ENCODE measurements around the gene TTC9B. TPM values are rescaled to one million over a fixed set of nuclear protein-coding genes. Genes with fewer than 3 reads are reported as not detected.
A peak's percentile ranks its signal among the peaks of the same experiment; 100 is the strongest.

Gene TTC9B
- total and polyA plus RNA-seq, 8 donors = 0.11 to 0.20 (median 0.15) TPM; not detected in 2

- Histone ChIP-seq H3K27me3 (no peaks in the 10 kb centered on the region), H3K4me3 (no peak overlapping the region), H3K27ac (no peak overlapping the region), H3K9me3 (no peaks in the 10 kb centered on the region), H3K36me3 (peaks cover 0 to 49% of the 10 kb centered on the region in 2 donors), H3K4me1 (peaks cover 0 to 2% of the 10 kb centered on the region in 2 donors)
- intact Hi-C loops (cut with DNase I) = no loop called here
- ATAC-seq (no peak), DNase-seq (peak in 1 of 4 donors; percentile 49)
- no peak for TF ChIP-seq CTCF (IDR thresholded peaks at IDR 0.05)
These were observed 31.6 kb upstream of the TTC9B start for GRCh38 chr19:40249781-40250180.

- Histone ChIP-seq H3K27ac (no peak overlapping the region), H3K36me3 (peaks cover 0 to 43% of the 10 kb centered on the region in 2 donors), H3K4me1 (peaks cover 0 to 2% of the 10 kb centered on the region in 2 donors), H3K9me3 (no peaks in the 10 kb centered on the region), H3K27me3 (no peaks in the 10 kb centered on the region), H3K4me3 (no peak overlapping the region)
- intact Hi-C loops (cut with DNase I) = no loop called here
- DNase-seq (peak in 1 of 4 donors; percentile 41), ATAC-seq (no peak)
- no peak for TF ChIP-seq CTCF (IDR thresholded peaks at IDR 0.05)
These were observed 31.0 kb upstream of the TTC9B start for GRCh38 chr19:40249201-40249600.

GRCh38 chr19:40247735-40248262 is 29.6 kb upstream of the TTC9B start:
- Histone ChIP-seq H3K27me3 (no peaks in the 10 kb centered on the region), H3K9me3 (no peaks in the 10 kb centered on the region), H3K4me1 (peaks cover 0 to 6% of the 10 kb centered on the region in 2 donors), H3K36me3 (peaks cover 0 to 35% of the 10 kb centered on the region in 2 donors), H3K4me3 (no peak overlapping the region), H3K27ac (no peak overlapping the region)
- ATAC-seq = no peak
- intact Hi-C loops (cut with DNase I) = no loop called here
- DNase-seq = peak in 1 of 4 donors; percentile 51
- TF ChIP-seq CTCF (IDR thresholded peaks at IDR 0.05) = no peak

- TF ChIP-seq CTCF (IDR thresholded peaks at IDR 0.05) = no peak
- H3K4me3 ChIP-seq = no peak overlapping the region
- intact Hi-C loops (cut with DNase I) = no loop called here
- H3K27me3 ChIP-seq = no peaks in the 10 kb centered on the region
- DNase-seq (no peak), ATAC-seq (peak; percentile 57)
- H3K4me1 ChIP-seq = peaks cover 0 to 13% of the 10 kb centered on the region in 2 donors
- H3K27ac ChIP-seq = no peak overlapping the region
- H3K36me3 ChIP-seq = peaks cover 0 to 34% of the 10 kb centered on the region in 2 donors
- H3K9me3 ChIP-seq = no peaks in the 10 kb centered on the region
These were observed 29.0 kb upstream of the TTC9B start for GRCh38 chr19:40247178-40247577.

GRCh38 chr19:40246292-40247073 is 28.3 kb upstream of the TTC9B start:
- Histone ChIP-seq H3K27ac (no peak overlapping the region), H3K4me3 (no peak overlapping the region), H3K9me3 (no peaks in the 10 kb centered on the region), H3K27me3 (no peaks in the 10 kb centered on the region), H3K36me3 (peaks cover 0 to 36% of the 10 kb centered on the region in 2 donors), H3K4me1 (peaks cover 0 to 14% of the 10 kb centered on the region in 2 donors)
- DNase-seq (peak in 1 of 4 donors; percentile 1), ATAC-seq (no peak)
- intact Hi-C loops (cut with DNase I) = no loop called here
- no peak for TF ChIP-seq CTCF (IDR thresholded peaks at IDR 0.05)

Measured in left lung (tissue), 10 donors.